A549 (cell line): Measurements from ENCODE around the gene MRPL28. TPM values are rescaled to one million over a fixed set of nuclear protein-coding genes. Genes with fewer than 3 reads are reported as not detected.

Source experiments
- ATAC-seq, 2 experiments: fragments of 200-7000 bp in 1 of 2; fragments of >200 bp in 1 of 2; cut with Nextera tagmentation in 1 of 2; cut with Tn5 transposase in 1 of 2; 3 replicates each; pipeline versions ENCODE4 v1.8.0 to v1.9.1; 2018 to 2020; ENCODE audit warnings: mild to moderate bottlenecking in 1 of 2, moderate library complexity in 1 of 2
- CTCF ChIA-PET: fragments of 300-600 bp; sonication (Branson Sonifier 250); formaldehyde crosslinking; extraction: SDS; loops from one replicate; lab custom pipeline; 2021; ENCODE audit warnings: antibody characterized with exemption, inconsistent platforms; lab: Yijun Ruan, JAX
- POLR2A ChIA-PET: fragments of 350-600 bp; formaldehyde crosslinking; extraction: SDS; loops from one replicate; lab custom pipeline; 2021; ENCODE audit warnings: antibody characterized with exemption, inconsistent platforms; lab: Yijun Ruan, JAX
- DNase-seq, 2 experiments: peaks; one replicate each; pipeline versions ENCODE4 v3.0.0 to v3.0.0-alpha.2; 2011 to 2016; ENCODE audit warnings: low read depth in 1 of 2, low spot score in 1 of 2
- FAIRE-seq: peaks from 2 replicates; lab custom pipeline; 2011; peaks lifted over from hg19 to GRCh38; lab: Jason Lieb, UNC
- H3K27ac ChIP-seq, 2 experiments: fragments of >200 bp; sonication (Bioruptor Twin); formaldehyde crosslinking; 3 replicates each; pipeline ENCODE4 v1.5.1; 2016 to 2017
- H3K4me1 ChIP-seq: fragments of >200 bp; sonication (Bioruptor Twin); formaldehyde crosslinking; 3 replicates; pipeline ENCODE4 v1.6.1; 2016
- H3K4me2 ChIP-seq: fragments of >200 bp; sonication (Bioruptor Twin); formaldehyde crosslinking; 3 replicates; pipeline ENCODE4 v1.6.1; 2016
- H3K4me3 ChIP-seq: fragments of >200 bp; sonication (Bioruptor Twin); formaldehyde crosslinking; 3 replicates; pipeline ENCODE4 v1.5.1; 2016
- H3K9me3 ChIP-seq: fragments of >200 bp; sonication (Bioruptor Twin); formaldehyde crosslinking; 3 replicates; pipeline ENCODE4 v1.6.1; 2016
- CHD4 ChIP-seq: fragments of 200-600 bp; sonication (generic); IDR thresholded peaks from 2 replicates; pipeline ENCODE4 v1.6.1; 2016; ENCODE audit warnings: antibody characterized with exemption, mild to moderate bottlenecking, borderline replicate concordance
- CTCF ChIP-seq: fragments of >200 bp; sonication (Bioruptor Twin); formaldehyde crosslinking; IDR thresholded peaks from 3 replicates; pipeline ENCODE4 v1.5.1; 2016
- E2F6 ChIP-seq: IDR thresholded peaks from 2 replicates; pipeline ENCODE4 v1.6.1; 2012; ENCODE audit warnings: low read depth, borderline replicate concordance
- EHF ChIP-seq: fragments of 250-450 bp; sonication (Bioruptor Pico); IDR thresholded peaks from 2 replicates; pipeline ENCODE4 v1.5.0; 2020; ENCODE audit warnings: mild to moderate bottlenecking
- EHMT2 ChIP-seq: fragments of 200-600 bp; sonication (generic); IDR thresholded peaks from 2 replicates; pipeline ENCODE4 v1.6.1; 2016; ENCODE audit warnings: antibody characterized with exemption, low read depth, mild to moderate bottlenecking, moderate library complexity
- EP300 ChIP-seq, 2 experiments: fragments of >200 bp; sonication (Bioruptor Twin); formaldehyde crosslinking; IDR thresholded peaks; 2 replicates in 1 of 2; 3 replicates in 1 of 2; pipeline ENCODE4 v1.6.1; 2016 to 2017
- FOXS1 ChIP-seq: fragments of 250-450 bp; sonication (Bioruptor Pico); IDR thresholded peaks from 2 replicates; pipeline ENCODE4 v1.5.0; 2020; ENCODE audit warnings: mild to moderate bottlenecking, moderate library complexity
- GATA3 ChIP-seq: IDR thresholded peaks from 2 replicates; pipeline ENCODE4 v1.6.1; 2012; ENCODE audit warnings: borderline replicate concordance
- HDAC2 ChIP-seq: fragments of 200-600 bp; sonication (generic); IDR thresholded peaks from 2 replicates; pipeline ENCODE4 v1.6.1; 2016
- NFE2L2 ChIP-seq: fragments of 150-350 bp; conservative IDR thresholded peaks from 2 replicates; pipeline ENCODE4 v1.6.1; 2014; ENCODE audit warnings: low read length
- POLR2A ChIP-seq: IDR thresholded peaks from 2 replicates; pipeline ENCODE4 v1.6.1; 2012; ENCODE audit warnings: mild to moderate bottlenecking, low read length
- RCOR1 ChIP-seq: fragments of 150-350 bp; IDR thresholded peaks from 2 replicates; pipeline ENCODE4 v1.6.1; 2014; ENCODE audit warnings: antibody characterized with exemption, low read length, low read depth
- RNF2 ChIP-seq: fragments of 200-600 bp; sonication (generic); IDR thresholded peaks from 2 replicates; pipeline ENCODE4 v1.6.1; 2016; ENCODE audit warnings: low read depth, mild to moderate bottlenecking, antibody characterized with exemption, moderate library complexity, borderline replicate concordance
- SMC3 ChIP-seq: fragments of >200 bp; sonication (Bioruptor Twin); formaldehyde crosslinking; IDR thresholded peaks from 3 replicates; pipeline ENCODE4 v1.6.1; 2018; ENCODE audit warnings: inconsistent platforms
- ZC3H11A ChIP-seq: fragments of 450-650 bp; IDR thresholded peaks from 2 replicates; pipeline ENCODE4 v1.6.1; 2014; ENCODE audit warnings: antibody characterized with exemption, mild to moderate bottlenecking
- ZFP36 ChIP-seq: fragments of 450-650 bp; IDR thresholded peaks from 2 replicates; pipeline ENCODE4 v1.6.1; 2014; ENCODE audit warnings: borderline replicate concordance; ENCODE audit not compliant: partially characterized antibody
- ZSCAN20 ChIP-seq: fragments of 250-450 bp; sonication (Bioruptor Pico); IDR thresholded peaks from 2 replicates; pipeline ENCODE4 v1.8.0; 2022; ENCODE audit warnings: mild to moderate bottlenecking, moderate library complexity
- WGBS: methylation state at CpG from one replicate; pipeline ENCODE4 v1.1.6; 2017; ENCODE audit errors: missing lambda C conversion rate; 5-methylcytosine and 5-hydroxymethylcytosine counted together
- polyA plus RNA-seq, 4 experiments: library from polyadenylated mRNA; depleted of rRNA in 3 of 4; stranded (reverse); fragments of >200 nt; fragmentation: RNase III in 1 of 4; extraction: RNeasy Plus Mini Kit Qiagen cat#74134 plus additional on column Dnase treatment in 1 of 4; gene quantifications; 2 replicates in 3 of 4; 3 replicates in 1 of 4; pipeline ENCODE4 v1.2.3, GENCODE V29; 2011 to 2017
- TF ChIP-seq, protein P1 (sequence below): fragments of 200-600 bp; sonication (generic); IDR thresholded peaks from 2 replicates; pipeline ENCODE4 v1.6.1; 2016; ENCODE audit warnings: antibody characterized with exemption, mild to moderate bottlenecking, moderate library complexity
- TF ChIP-seq, protein P2 (sequence below): IDR thresholded peaks from 2 replicates; pipeline ENCODE4 v1.6.1; 2012
- TF ChIP-seq, protein P3 (sequence below): IDR thresholded peaks from 2 replicates; pipeline ENCODE4 v1.6.1; 2012
- TF ChIP-seq, protein P4 (sequence below): fragments of 450-650 bp; IDR thresholded peaks from 2 replicates; pipeline ENCODE4 v1.6.1; 2014; ENCODE audit warnings: antibody characterized with exemption

Gene MRPL28
- polyA plus RNA-seq, 2 of the 4 experiments (the other 2 are of a cell fraction), result 130 to 139 TPM

DNA sequence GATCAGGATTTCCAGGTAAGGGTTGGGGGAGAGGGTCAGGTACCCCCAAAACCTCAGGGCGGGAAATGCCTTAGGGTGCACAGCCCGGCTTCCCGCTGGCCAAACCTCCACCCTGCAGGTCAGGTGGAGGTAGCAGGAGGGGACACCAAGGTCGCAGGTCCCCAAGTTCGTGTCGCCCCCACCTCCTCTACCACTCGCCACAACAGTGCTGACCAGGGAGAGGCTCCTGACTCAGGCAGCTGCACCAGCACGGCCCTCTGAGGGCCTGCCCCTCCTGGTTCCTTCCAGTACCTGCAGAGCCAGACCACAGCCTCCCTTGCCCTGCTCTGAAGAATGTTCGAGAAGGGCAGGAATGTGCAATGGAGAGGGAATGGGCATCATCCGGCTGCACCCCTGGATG lies 3.9 kb downstream of the MRPL28 start (continued):
- TF ChIP-seq, protein P1, sequence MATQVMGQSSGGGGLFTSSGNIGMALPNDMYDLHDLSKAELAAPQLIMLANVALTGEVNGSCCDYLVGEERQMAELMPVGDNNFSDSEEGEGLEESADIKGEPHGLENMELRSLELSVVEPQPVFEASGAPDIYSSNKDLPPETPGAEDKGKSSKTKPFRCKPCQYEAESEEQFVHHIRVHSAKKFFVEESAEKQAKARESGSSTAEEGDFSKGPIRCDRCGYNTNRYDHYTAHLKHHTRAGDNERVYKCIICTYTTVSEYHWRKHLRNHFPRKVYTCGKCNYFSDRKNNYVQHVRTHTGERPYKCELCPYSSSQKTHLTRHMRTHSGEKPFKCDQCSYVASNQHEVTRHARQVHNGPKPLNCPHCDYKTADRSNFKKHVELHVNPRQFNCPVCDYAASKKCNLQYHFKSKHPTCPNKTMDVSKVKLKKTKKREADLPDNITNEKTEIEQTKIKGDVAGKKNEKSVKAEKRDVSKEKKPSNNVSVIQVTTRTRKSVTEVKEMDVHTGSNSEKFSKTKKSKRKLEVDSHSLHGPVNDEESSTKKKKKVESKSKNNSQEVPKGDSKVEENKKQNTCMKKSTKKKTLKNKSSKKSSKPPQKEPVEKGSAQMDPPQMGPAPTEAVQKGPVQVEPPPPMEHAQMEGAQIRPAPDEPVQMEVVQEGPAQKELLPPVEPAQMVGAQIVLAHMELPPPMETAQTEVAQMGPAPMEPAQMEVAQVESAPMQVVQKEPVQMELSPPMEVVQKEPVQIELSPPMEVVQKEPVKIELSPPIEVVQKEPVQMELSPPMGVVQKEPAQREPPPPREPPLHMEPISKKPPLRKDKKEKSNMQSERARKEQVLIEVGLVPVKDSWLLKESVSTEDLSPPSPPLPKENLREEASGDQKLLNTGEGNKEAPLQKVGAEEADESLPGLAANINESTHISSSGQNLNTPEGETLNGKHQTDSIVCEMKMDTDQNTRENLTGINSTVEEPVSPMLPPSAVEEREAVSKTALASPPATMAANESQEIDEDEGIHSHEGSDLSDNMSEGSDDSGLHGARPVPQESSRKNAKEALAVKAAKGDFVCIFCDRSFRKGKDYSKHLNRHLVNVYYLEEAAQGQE, result no peak
- TF ChIP-seq ZSCAN20 (CRISPR knock-in tag) (no peak), ZC3H11A (no peak), ZFP36 (no peak), CHD4 (no peak), HDAC2 (no peak), SMC3 (no peak)
- TF ChIP-seq, protein P2, sequence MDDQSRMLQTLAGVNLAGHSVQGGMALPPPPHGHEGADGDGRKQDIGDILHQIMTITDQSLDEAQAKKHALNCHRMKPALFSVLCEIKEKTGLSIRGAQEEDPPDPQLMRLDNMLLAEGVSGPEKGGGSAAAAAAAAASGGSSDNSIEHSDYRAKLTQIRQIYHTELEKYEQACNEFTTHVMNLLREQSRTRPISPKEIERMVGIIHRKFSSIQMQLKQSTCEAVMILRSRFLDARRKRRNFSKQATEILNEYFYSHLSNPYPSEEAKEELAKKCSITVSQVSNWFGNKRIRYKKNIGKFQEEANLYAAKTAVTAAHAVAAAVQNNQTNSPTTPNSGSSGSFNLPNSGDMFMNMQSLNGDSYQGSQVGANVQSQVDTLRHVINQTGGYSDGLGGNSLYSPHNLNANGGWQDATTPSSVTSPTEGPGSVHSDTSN, result no peak

DNA sequence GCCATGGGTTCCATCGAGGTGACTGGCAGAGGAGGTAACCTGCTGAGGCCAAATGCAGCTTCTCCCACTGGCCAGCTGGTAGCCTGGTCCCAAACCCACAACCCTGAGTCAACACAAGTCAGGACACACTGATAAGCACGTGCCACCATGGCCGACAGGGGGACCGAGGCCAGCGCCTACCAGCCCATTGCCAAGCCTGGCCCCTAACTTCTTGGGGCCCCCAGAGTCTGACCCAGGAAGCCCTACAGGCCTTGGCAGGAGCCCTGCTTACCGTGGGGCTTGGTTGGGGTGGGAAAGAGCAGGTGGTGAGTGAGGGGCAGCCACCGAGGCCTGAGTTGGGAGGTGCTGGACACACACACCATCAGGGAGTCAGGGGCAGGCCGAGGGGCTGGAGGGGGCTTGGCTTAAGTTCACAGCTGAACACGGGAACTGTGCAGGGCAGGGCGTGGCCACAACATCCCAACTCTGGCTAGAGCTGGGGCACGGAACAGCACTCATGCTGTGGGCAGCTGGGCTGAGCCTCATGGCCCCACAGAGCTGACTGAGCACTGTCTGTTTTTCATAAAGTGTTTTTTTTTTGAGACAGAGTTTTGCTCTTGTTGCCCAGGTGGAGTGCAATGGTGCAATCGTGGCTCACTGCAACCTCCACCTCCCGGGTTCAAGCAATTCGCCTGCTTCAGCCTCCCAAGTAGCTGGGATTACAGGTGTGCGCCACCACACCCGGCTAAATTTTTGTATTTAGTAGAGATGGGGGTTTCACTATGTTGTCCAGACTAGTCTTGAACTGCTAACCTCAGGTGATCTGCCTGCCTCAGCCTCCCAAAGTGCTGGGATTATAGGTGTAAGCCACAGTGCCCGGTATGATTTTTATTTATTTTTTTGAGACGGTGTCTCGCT lies 5.5 kb downstream of the MRPL28 start:
- ATAC-seq (no peak), DNase-seq (no peak), FAIRE-seq (no peak)
- ChIA-PET POLR2A (interaction anchor here (0.6 kb wide), 1 partner anchor 12 kb away, joined by 3 read pairs; the partner anchor contains the start of gene AXIN1), CTCF (interaction anchor here (1.0 to 7.6 kb wide), 5 partner anchors 12 to 299 kb away, joined by 4 to 76 read pairs (median 10); partner anchors contain the start of gene AXIN1)
- Histone ChIP-seq H3K27ac (no peak overlapping the region), H3K4me2 (no peak overlapping the region), H3K4me3 (no peak overlapping the region), H3K9me3 (no peaks in the 10 kb centered on the region), H3K4me1 (peaks cover 16% of the 10 kb centered on the region)
- 75% methylated on average over 17 of the region's 19 CpGs for WGBS
- TF ChIP-seq EP300 (IDR thresholded peaks at IDR 0.05), result no peak
- TF ChIP-seq CTCF, result no peak
- no peak for TF ChIP-seq NFE2L2
- TF ChIP-seq, protein P3, sequence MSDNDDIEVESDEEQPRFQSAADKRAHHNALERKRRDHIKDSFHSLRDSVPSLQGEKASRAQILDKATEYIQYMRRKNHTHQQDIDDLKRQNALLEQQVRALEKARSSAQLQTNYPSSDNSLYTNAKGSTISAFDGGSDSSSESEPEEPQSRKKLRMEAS, result no peak
- TF ChIP-seq POLR2A, result no peak
- TF ChIP-seq FOXS1 (CRISPR knock-in tag), result no peak
- TF ChIP-seq ZSCAN20 (CRISPR knock-in tag), result no peak

GRCh38 chr16:363766-364490 lies 6.4 kb downstream of the MRPL28 start:
- ChIA-PET CTCF (interaction anchor here (1.4 to 7.6 kb wide), 8 partner anchors 13 to 301 kb away, joined by 6 to 80 read pairs (median 40); partner anchors contain the start of genes AXIN1 and RHBDF1), POLR2A (no interaction called here)
- Histone ChIP-seq H3K4me2 (no peak overlapping the region), H3K4me3 (no peak overlapping the region), H3K4me1 (peaks cover 7% of the 10 kb centered on the region; the same call in 2 of the 3 replicates), H3K9me3 (no peaks in the 10 kb centered on the region), H3K27ac (no peak overlapping the region)
- ATAC-seq (no peak; a peak in 1 of 6 replicates), FAIRE-seq (no peak), DNase-seq (no peak)
- TF ChIP-seq EHMT2 (no peak), GATA3 (no peak), HDAC2 (no peak), EHF (CRISPR knock-in tag) (no peak), RNF2 (no peak), EP300 (IDR thresholded peaks at IDR 0.05) (no peak), RCOR1 (no peak), E2F6 (no peak), ZFP36 (no peak)
- TF ChIP-seq, protein P4, sequence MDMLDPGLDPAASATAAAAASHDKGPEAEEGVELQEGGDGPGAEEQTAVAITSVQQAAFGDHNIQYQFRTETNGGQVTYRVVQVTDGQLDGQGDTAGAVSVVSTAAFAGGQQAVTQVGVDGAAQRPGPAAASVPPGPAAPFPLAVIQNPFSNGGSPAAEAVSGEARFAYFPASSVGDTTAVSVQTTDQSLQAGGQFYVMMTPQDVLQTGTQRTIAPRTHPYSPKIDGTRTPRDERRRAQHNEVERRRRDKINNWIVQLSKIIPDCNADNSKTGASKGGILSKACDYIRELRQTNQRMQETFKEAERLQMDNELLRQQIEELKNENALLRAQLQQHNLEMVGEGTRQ, result no peak
- WGBS, result 71% methylated on average over 6 of the region's 24 CpGs
